NT2/D1 (cell line): ENCODE measurements around the gene OSBPL10.

Experiments
- DNase-seq: peaks from one replicate; pipeline ENCODE4 v3.0.0-alpha.2; 2011; ENCODE audit warnings: low read depth, low spot score
- H3K27me3 ChIP-seq: 2 replicates; pipeline ENCODE4 v1.6.0; 2011; ENCODE audit warnings: mild to moderate bottlenecking; ENCODE audit not compliant: insufficient read length, insufficient read depth
- H3K36me3 ChIP-seq: 2 replicates; pipeline ENCODE4 v1.6.1; 2011; ENCODE audit warnings: mild to moderate bottlenecking, low read length, mixed read lengths; ENCODE audit not compliant: insufficient read depth, insufficient read length
- H3K4me1 ChIP-seq: 2 replicates; pipeline ENCODE4 v1.5.1; 2011; ENCODE audit not compliant: insufficient read depth, insufficient read length
- H3K4me3 ChIP-seq: 2 replicates; pipeline ENCODE4 v1.5.1; 2011; ENCODE audit warnings: low read depth; ENCODE audit not compliant: insufficient read length
- H3K9ac ChIP-seq: 2 replicates; pipeline ENCODE4 v1.6.0; 2011; ENCODE audit warnings: low read depth; ENCODE audit not compliant: insufficient read length
- H3K9me3 ChIP-seq: 2 replicates; pipeline ENCODE4 v1.5.1; 2011; ENCODE audit warnings: mild to moderate bottlenecking, low read length; ENCODE audit not compliant: insufficient read depth
- SUZ12 ChIP-seq: IDR thresholded peaks from 2 replicates; pipeline ENCODE4 v1.6.1; 2011; ENCODE audit not compliant: insufficient read length, insufficient read depth; ENCODE audit errors: extremely low read depth
- YY1 ChIP-seq: IDR thresholded peaks from 2 replicates; pipeline ENCODE4 v1.6.1; 2011; ENCODE audit not compliant: insufficient read length, insufficient read depth
- ZNF274 ChIP-seq: IDR thresholded peaks from 2 replicates; pipeline ENCODE4 v1.6.1; 2011; ENCODE audit warnings: mild to moderate bottlenecking, low read depth, low read length

Gene OSBPL10

GRCh38 chr3:31766669-31767068 is 214.4 kb downstream of the OSBPL10 start:
- no peaks in the 10 kb centered on the region for H3K9me3 ChIP-seq
- H3K36me3 ChIP-seq: no peaks in the 10 kb centered on the region
- no peak overlapping the region for H3K9ac ChIP-seq
- DNase-seq: no peak
- H3K4me3 ChIP-seq: no peak overlapping the region
- TF ChIP-seq YY1 (no peak), ZNF274 (no peak), SUZ12 (no peak)
- H3K27me3 ChIP-seq: no peaks in the 10 kb centered on the region
- no peaks in the 10 kb centered on the region for H3K4me1 ChIP-seq

- no peak for DNase-seq
Measured at GRCh38 chr3:31765871-31766270, 215.2 kb downstream of the OSBPL10 start.

GRCh38 chr3:31763731-31764130 is 217.3 kb downstream of the OSBPL10 start:
- Histone ChIP-seq H3K9ac (no peak overlapping the region), H3K27me3 (no peaks in the 10 kb centered on the region), H3K9me3 (0 out of 2 replicates have a peak, but pooled peaks cover 2% of the 10 kb centered on the region), H3K4me3 (no peak overlapping the region), H3K4me1 (no peaks in the 10 kb centered on the region), H3K36me3 (no peaks in the 10 kb centered on the region)
- no peak for DNase-seq
- no peak for TF ChIP-seq SUZ12
- no peak for TF ChIP-seq YY1

More at GRCh38 chr3:31765871-31766270, 215.2 kb downstream of the OSBPL10 start:
- Histone ChIP-seq H3K9ac (no peak overlapping the region), H3K4me3 (no peak overlapping the region), H3K27me3 (no peaks in the 10 kb centered on the region), H3K9me3 (no peaks in the 10 kb centered on the region), H3K4me1 (no peaks in the 10 kb centered on the region), H3K36me3 (no peaks in the 10 kb centered on the region)
- no peak for TF ChIP-seq YY1

- Histone ChIP-seq H3K4me1 (no peaks in the 10 kb centered on the region), H3K9me3 (0 out of 2 replicates have a peak, but pooled peaks cover 6% of the 10 kb centered on the region), H3K27me3 (no peaks in the 10 kb centered on the region), H3K4me3 (no peak overlapping the region), H3K9ac (no peak overlapping the region), H3K36me3 (no peaks in the 10 kb centered on the region)
- no peak for TF ChIP-seq SUZ12
- TF ChIP-seq YY1: no peak
- no peak for TF ChIP-seq ZNF274
- DNase-seq: no peak
Measured at GRCh38 chr3:31762888-31763351, 218.1 kb downstream of the OSBPL10 start.

- DNase-seq: no peak
- TF ChIP-seq SUZ12 (no peak), ZNF274 (no peak), YY1 (no peak)
- Histone ChIP-seq H3K27me3 (no peaks in the 10 kb centered on the region), H3K9ac (no peak overlapping the region), H3K36me3 (no peaks in the 10 kb centered on the region), H3K9me3 (0 out of 2 replicates have a peak, but pooled peaks cover 13% of the 10 kb centered on the region), H3K4me1 (no peaks in the 10 kb centered on the region), H3K4me3 (no peak overlapping the region)
Measured at GRCh38 chr3:31762097-31762764, 218.8 kb downstream of the OSBPL10 start.

- Histone ChIP-seq H3K9ac (no peak overlapping the region), H3K9me3 (0 out of 2 replicates have a peak, but pooled peaks cover 15% of the 10 kb centered on the region), H3K4me3 (no peak overlapping the region), H3K27me3 (no peaks in the 10 kb centered on the region), H3K36me3 (no peaks in the 10 kb centered on the region), H3K4me1 (no peaks in the 10 kb centered on the region)
- DNase-seq: no peak
- TF ChIP-seq YY1: no peak
- TF ChIP-seq ZNF274: no peak
- no peak for TF ChIP-seq SUZ12
Measured at GRCh38 chr3:31760654-31761053, 220.4 kb downstream of the OSBPL10 start.

- Histone ChIP-seq H3K9me3 (0 out of 2 replicates have a peak, but pooled peaks cover 15% of the 10 kb centered on the region), H3K36me3 (no peaks in the 10 kb centered on the region), H3K9ac (no peak overlapping the region), H3K4me3 (no peak overlapping the region), H3K27me3 (no peaks in the 10 kb centered on the region), H3K4me1 (no peaks in the 10 kb centered on the region)
- DNase-seq: no peak
- TF ChIP-seq SUZ12: no peak
Measured at GRCh38 chr3:31758322-31758965, 222.6 kb downstream of the OSBPL10 start.
